Activated CD4-positive, alpha-beta T cell treated with anti-CD3 and anti-CD28 coated beads for 36 hours (primary cell): Measurements from ENCODE around the gene TGFBR1. TPM values are rescaled to one million over a fixed set of nuclear protein-coding genes. Genes with fewer than 3 reads are reported as not detected.

ENCODE experiments used
- ATAC-seq: fragments of 200-7000 bp; cut with Tn5 transposase; one replicate; pipeline ENCODE4 v1.10.0; 2021; ENCODE audit warnings: mild to moderate bottlenecking, moderate library complexity
- CTCF ChIA-PET: fragments of 350-600 bp; sonication (Branson Sonifier 250); formaldehyde crosslinking; loops from one replicate; lab custom pipeline; 2021; ENCODE audit warnings: antibody characterized with exemption; lab: Charles Lee
- POLR2A ChIA-PET: fragments of 350-600 bp; sonication (Branson Sonifier 250); formaldehyde crosslinking; loops from one replicate; lab custom pipeline; 2021; ENCODE audit warnings: antibody characterized with exemption, inconsistent platforms; lab: Charles Lee
- DNase-seq: peaks from one replicate; pipeline ENCODE4 v3.0.0-alpha.2; 2020
- H3K27ac Mint-ChIP-seq: one replicate; pipeline ENCODE4 v1.8.0; 2021; ENCODE audit warnings: mixed read lengths
- H3K27me3 Mint-ChIP-seq: one replicate; pipeline ENCODE4 v1.8.0; 2021; ENCODE audit warnings: mixed read lengths
- H3K36me3 Mint-ChIP-seq: one replicate; pipeline ENCODE4 v1.8.0; 2021; ENCODE audit warnings: low read depth, mixed read lengths
- H3K4me1 Mint-ChIP-seq: one replicate; pipeline ENCODE4 v1.8.0; 2021; ENCODE audit warnings: mixed read lengths
- H3K4me3 Mint-ChIP-seq: one replicate; pipeline ENCODE4 v1.8.0; 2021; ENCODE audit warnings: mild to moderate bottlenecking, moderate library complexity, mixed read lengths
- H3K9me3 Mint-ChIP-seq: one replicate; pipeline ENCODE4 v1.8.0; 2021; ENCODE audit warnings: low read depth, mixed read lengths
- intact Hi-C, 2 experiments: fragments of 100-400 bp; cut with DNase I in 1 of 2; cut with micrococcal nuclease in 1 of 2; formaldehyde crosslinking; loops; one replicate each; pipeline versions ENCODE4 v1.14.2 to v1.15.1; 2022 to 2024; cut with DNase I, micrococcal nuclease
- total RNA-seq, 2 experiments: library from RNA; stranded (reverse); gene quantifications; one replicate each; pipeline ENCODE4 v1.2.3, GENCODE V29; 2021

The TGFBR1 gene
- 10 to 100 TPM; 18.6 to 19.3 TPM for total RNA-seq

DNA sequence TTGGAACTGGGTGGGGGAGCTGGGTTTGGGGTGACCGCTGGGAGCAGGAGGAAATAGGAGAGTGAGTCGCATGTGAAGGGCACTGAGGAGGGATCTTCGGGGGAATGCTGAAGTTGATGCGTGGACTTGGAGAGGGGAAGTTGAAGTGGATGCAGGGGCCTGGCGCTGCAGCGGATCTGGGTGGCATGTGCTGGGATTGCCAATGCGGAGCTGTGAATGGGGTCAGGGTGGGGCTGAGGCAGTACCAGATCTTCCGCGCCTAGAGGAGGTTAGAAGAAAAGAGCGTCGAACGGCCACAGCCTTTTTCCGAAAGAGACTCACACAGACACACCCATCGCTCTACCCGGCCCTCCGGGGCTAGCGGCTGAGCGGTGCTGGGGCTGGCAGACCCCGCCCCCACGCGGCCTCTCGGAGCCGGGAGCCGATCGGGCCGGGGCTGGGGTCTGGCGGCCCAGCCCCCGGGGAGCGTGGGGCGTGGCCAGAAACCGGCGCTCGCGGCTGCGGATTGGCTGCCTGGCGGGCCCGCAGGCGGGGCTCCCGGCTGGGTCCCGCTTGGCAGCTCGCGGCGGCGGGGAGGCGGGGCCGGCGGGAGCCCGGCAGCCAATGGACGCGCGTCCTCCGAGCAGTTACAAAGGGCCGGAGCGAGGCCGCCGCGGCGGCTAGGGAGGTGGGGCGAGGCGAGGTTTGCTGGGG, at the start of gene TGFBR1:
Gene TGFBR1, plus strand, starts transcription at position 655 of the 693 bp plus-strand sequence. CDS start 93 bp downstream, outside the sequence.
- Mint-ChIP-seq H3K36me3 (peaks cover 3% of the 10 kb centered on the region), H3K4me1 (peaks cover 49% of the 10 kb centered on the region), H3K4me3 (peak within 1 kb of the TSS; percentile 79), H3K27me3 (no peaks in the 10 kb centered on the region), H3K27ac (peak within 1 kb of the TSS; percentile 83), H3K9me3 (no peaks in the 10 kb centered on the region)
- ATAC-seq (peak; percentile 89), DNase-seq (peak; percentile 95)
- intact Hi-C loops, result loop anchor here (2.0 to 10.0 kb wide), 8 partner anchors 26 to 1000 kb away; partner anchors contain the start of genes NR4A3 (in 2 of the 2), SEC61B (in 2 of the 2) and TBC1D2 (in 1 of the 2)
- ChIA-PET CTCF (interaction anchor here (0.5 to 4.4 kb wide), 8 partner anchors 9 to 157 kb away, joined by 3 to 24 read pairs (median 5); no protein-coding TSS in a partner anchor), POLR2A (interaction anchor here (0.6 to 2.2 kb wide), 8 partner anchors 9 to 91 kb away, joined by 3 to 11 read pairs (median 4); no protein-coding TSS in a partner anchor)

DNA sequence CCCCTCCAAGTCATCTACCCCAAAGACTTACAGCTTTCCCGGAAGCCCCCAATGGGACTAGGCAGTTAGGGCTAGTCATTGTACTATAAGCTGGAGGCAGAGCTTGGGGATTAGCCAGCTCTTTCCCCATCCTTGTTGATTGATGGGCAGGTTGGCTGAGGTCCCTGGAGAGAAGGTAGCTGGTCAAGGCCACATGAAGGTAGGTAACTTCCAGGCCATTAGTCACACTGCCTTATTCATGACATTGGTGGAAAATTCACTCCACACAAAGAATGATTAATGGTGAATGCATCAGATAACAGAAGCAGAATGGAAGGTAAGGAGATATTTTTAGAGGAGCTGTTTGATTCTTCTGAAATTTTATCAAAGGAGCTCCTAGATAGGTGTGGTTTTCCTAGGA, 49.5 kb upstream of the TGFBR1 start:
- intact Hi-C loops, result loop anchor here in 1 of 2 experiments (5.0 kb wide), 3 partner anchors 197 to 757 kb away; no protein-coding TSS in a partner anchor

DNA sequence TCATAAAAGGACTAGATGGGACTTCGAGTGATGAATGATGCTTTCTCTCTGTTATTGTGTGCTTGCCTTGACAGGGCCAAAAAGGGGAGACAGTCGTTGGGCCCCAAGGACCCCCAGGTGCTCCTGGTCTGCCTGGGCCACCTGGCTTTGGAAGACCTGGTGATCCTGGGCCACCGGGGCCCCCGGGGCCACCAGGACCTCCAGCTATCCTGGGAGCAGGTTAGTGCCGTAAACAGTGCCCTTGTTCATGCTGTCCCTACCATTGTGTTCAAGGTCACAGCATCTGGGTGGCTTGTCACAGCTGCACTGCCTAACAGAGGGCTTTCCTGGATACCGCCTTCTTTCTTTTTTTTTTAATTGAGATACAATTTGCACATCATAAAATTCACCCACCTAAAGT, 48.7 kb upstream of the TGFBR1 start:
- H3K36me3 Mint-ChIP-seq, result no peaks in the 10 kb centered on the region
- ATAC-seq (no peak), DNase-seq (no peak)
- peaks cover 68% of the 10 kb centered on the region for H3K4me1 Mint-ChIP-seq
- H3K27me3 Mint-ChIP-seq, result peaks cover 2% of the 10 kb centered on the region
- H3K9me3 Mint-ChIP-seq, result no peaks in the 10 kb centered on the region
- CTCF ChIA-PET, result interaction anchor here (1.0 to 1.4 kb wide), 5 partner anchors 9 to 58 kb away, joined by 3 to 5 read pairs (median 3); no protein-coding TSS in a partner anchor
- H3K27ac Mint-ChIP-seq, result no peak overlapping the region
- H3K4me3 Mint-ChIP-seq, result no peak overlapping the region
- intact Hi-C loops, result loop anchor here in 1 of 2 experiments (2.0 to 5.0 kb wide), 4 partner anchors 196 to 756 kb away; partner anchors contain the start of gene GALNT12
- POLR2A ChIA-PET, result interaction anchor here (0.6 kb wide), 1 partner anchor 17 kb away, joined by 6 read pairs; no protein-coding TSS in a partner anchor

More for the DNA sequence above, 49.5 kb upstream of the TGFBR1 start:
- no peak for ATAC-seq
- Mint-ChIP-seq H3K9me3 (no peaks in the 10 kb centered on the region), H3K27ac (no peak overlapping the region), H3K27me3 (peaks cover 2% of the 10 kb centered on the region), H3K36me3 (no peaks in the 10 kb centered on the region), H3K4me3 (no peak overlapping the region), H3K4me1 (peaks cover 64% of the 10 kb centered on the region)
- no peak for DNase-seq
- POLR2A ChIA-PET, result interaction anchor here (0.6 kb wide), 1 partner anchor 16 kb away, joined by 6 read pairs; no protein-coding TSS in a partner anchor
- CTCF ChIA-PET, result interaction anchor here (1.0 to 1.4 kb wide), 6 partner anchors 8 to 85 kb away, joined by 3 to 5 read pairs (median 3); no protein-coding TSS in a partner anchor

DNA sequence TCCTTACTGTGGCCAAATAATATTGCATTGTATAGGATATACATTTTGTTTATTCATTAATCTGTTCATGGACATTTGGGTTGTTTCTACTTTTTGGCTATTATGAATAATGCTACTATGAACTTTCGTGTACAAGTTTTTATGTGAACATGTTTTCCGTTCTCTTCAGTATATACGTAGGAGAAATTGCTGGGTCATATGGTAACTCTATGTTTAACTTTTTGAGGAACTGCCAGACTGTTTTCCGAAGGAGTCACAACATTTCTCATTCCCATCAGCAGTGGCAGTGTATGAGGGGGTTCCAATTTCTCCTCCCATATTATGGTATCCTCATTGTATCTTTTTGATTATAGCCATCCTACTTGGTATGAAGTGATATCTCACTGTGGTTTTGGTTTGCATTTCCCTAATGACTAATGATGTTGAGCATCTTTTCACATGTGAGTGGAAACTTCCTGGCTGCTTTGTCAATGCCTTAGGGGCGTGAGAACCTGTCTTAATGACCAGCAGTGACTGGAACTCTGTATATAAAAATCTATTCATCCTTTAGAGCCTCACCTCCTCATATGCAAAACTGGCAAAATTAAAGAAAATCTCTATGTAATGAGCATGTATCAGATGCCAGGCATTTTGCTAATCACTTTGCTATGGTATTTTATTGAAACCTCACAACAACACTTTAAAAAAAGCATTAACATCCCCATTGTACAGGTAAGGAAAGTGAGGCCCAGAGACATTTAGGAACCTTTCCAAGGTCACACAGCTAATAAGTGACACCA, 47.8 kb upstream of the TGFBR1 start:
- H3K27me3 Mint-ChIP-seq, result peaks cover 2% of the 10 kb centered on the region
- ChIA-PET CTCF (interaction anchor here (1.1 kb wide), 1 partner anchor 76 kb away, joined by 3 read pairs; no protein-coding TSS in a partner anchor), POLR2A (no interaction called here)
- H3K27ac Mint-ChIP-seq, result peak overlapping the region; percentile 24
- intact Hi-C loops, result loop anchor here in 1 of 2 experiments (1.0 to 5.0 kb wide), 5 partner anchors 62 to 755 kb away; partner anchors contain the start of gene GALNT12
- peaks cover 68% of the 10 kb centered on the region for H3K4me1 Mint-ChIP-seq
- ATAC-seq (peak; percentile 52), DNase-seq (peak; percentile 55)
- no peaks in the 10 kb centered on the region for H3K9me3 Mint-ChIP-seq
- H3K4me3 Mint-ChIP-seq, result peak overlapping the region; percentile 35
- no peaks in the 10 kb centered on the region for H3K36me3 Mint-ChIP-seq

DNA sequence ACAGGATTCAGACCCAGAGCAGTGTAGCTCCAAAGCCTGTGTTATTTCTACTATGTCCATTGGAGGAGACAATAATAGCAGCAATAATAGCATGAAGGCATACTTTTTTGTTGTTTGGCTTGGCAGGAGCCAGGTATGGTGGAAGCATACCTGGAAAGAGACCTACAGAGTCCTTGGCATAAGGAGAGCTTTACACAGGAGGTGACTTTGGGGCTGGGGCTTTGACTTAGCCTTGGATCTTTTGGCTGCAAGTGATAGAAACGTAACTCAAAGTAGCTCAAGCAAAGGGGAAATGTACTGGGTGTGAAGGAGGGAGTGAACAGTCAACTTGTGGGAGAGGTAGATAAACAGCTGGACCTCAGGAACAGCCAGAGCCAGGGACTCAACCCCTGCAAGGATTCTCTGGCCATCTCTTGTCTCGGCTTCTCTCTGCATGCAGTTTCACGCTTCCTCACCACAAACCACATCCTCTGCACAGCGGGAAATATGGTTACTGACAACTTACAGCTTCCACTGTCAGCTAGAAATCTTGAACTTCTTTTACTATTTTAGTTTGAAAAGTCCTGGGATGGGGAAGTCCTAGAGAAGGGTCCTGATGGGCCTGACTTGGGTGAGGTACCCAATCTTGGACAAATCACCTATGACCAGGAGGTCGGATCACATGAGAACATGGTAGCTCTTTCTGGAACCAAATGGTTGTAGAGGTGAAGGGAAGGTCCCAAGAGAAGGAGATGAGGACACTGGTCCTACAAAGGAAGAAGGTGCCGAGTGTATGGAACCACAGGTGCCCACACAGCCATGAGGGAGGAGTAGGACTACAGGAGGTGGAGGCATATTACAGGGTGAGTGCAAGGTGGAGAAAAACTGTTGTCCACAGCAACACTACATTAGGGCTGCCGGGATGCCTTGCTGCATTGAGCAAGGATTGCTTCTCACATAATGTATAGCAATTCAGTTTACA, 47.0 kb upstream of the TGFBR1 start:
- peak; percentile 59 for ATAC-seq
- intact Hi-C loops, result loop anchor here (1.0 to 5.0 kb wide), 8 partner anchors 19 to 754 kb away; partner anchors contain the start of genes TGFBR1 (in 2 of the 2) and GALNT12 (in 1 of the 2)
- no peaks in the 10 kb centered on the region for H3K9me3 Mint-ChIP-seq

DNA sequence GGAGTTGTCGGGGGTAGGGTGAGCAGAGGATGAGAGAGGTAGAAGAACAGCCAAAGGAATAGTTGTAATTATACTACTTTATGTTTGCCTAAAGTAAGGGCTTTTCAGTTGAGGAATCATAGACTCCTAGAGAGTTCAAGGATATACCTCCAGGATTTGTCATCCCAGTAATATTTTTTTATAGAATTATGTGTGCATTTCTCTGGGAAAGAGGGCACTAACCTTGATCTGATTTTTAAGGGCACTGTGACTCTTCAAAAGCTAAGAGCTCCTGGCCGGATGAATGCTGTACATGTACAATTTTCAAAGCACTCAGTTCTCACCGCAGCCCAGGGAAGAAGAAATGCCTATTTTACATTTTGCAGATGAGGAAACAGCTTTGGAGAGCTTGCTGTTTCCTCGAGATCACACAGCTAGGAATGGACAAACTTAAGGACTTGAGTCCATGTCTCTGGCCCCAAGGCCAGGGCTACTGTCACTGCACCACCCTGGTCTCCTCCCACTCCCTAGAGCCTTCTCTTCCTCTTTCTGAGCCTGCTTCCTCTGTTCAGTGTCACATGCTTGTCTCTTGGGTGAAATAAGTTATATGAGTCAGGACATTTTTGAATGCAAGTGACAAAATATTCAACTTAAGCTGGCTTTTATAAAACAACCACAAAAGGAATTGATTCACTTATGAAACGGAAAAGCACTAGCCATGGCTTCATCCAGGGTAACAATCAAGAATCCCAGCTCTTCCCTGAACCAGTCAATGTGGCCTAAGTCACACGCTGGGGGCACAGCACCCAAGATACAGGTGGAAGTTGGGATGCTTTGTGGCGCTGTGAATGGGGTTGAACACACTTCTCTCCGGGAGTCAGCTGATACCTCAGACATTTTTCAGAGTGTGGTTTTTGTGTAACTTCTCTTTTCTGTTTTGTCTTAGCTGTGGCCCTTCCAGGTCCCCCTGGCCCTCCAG, 45.7 kb upstream of the TGFBR1 start:
- no peaks in the 10 kb centered on the region for H3K9me3 Mint-ChIP-seq
- peaks cover 61% of the 10 kb centered on the region for H3K4me1 Mint-ChIP-seq
- H3K4me3 Mint-ChIP-seq, result no peak overlapping the region
- ChIA-PET CTCF (interaction anchor here (1.0 to 1.3 kb wide), 3 partner anchors 50 to 210 kb away, joined by 3 read pairs; no protein-coding TSS in a partner anchor), POLR2A (interaction anchor here (1.4 kb wide), 1 partner anchor 44 kb away, joined by 6 read pairs; no protein-coding TSS in a partner anchor)
- H3K36me3 Mint-ChIP-seq, result no peaks in the 10 kb centered on the region
- H3K27ac Mint-ChIP-seq, result peak overlapping the region; percentile 67
- H3K27me3 Mint-ChIP-seq, result peaks cover 2% of the 10 kb centered on the region
- peak; percentile 27 for DNase-seq
- ATAC-seq, result peak; percentile 77
- intact Hi-C loops, result loop anchor here (1.0 to 5.0 kb wide), 6 partner anchors 18 to 753 kb away; partner anchors contain the start of gene TGFBR1 (in 2 of the 2)

More for the DNA sequence above, 47.0 kb upstream of the TGFBR1 start:
- Mint-ChIP-seq H3K27ac (peak overlapping the region; percentile 79), H3K4me1 (peaks cover 66% of the 10 kb centered on the region), H3K4me3 (peak overlapping the region; percentile 35), H3K27me3 (peaks cover 2% of the 10 kb centered on the region), H3K36me3 (no peaks in the 10 kb centered on the region)
- DNase-seq, result peak; percentile 89
- ChIA-PET CTCF (interaction anchor here (0.5 to 1.3 kb wide), 10 partner anchors 9 to 251 kb away, joined by 3 to 5 read pairs (median 3); no protein-coding TSS in a partner anchor), POLR2A (interaction anchor here (0.9 kb wide), 1 partner anchor 46 kb away, joined by 3 read pairs; no protein-coding TSS in a partner anchor)

DNA sequence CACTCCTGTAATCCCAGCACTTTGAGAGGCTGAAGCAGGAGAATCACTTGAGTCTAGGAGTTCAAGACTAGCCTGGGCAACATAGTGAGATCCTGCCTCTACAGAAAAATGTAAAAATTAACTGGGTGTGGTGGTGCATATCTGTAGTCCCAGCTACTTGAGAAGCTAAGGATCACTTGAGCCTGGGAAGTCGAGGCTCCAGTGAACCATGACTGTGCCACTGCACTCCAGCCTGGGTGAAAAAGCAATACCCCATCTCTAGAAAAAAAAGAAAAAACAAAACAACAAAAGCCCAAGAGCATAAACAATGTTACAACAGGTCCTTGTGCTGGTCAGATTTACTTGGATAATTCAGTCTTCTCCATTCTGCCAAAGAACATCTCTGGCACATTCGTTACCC, 44.3 kb upstream of the TGFBR1 start:
- DNase-seq (no peak), ATAC-seq (no peak)
- peaks cover 54% of the 10 kb centered on the region for H3K4me1 Mint-ChIP-seq
- intact Hi-C loops, result no loop called here
- no peak overlapping the region for H3K4me3 Mint-ChIP-seq
- POLR2A ChIA-PET, result interaction anchor here (0.6 kb wide), 1 partner anchor 44 kb away, joined by 5 read pairs; the partner anchor contains the start of gene TGFBR1
- H3K9me3 Mint-ChIP-seq, result no peaks in the 10 kb centered on the region
- no peaks in the 10 kb centered on the region for H3K36me3 Mint-ChIP-seq
- H3K27me3 Mint-ChIP-seq, result no peaks in the 10 kb centered on the region
- CTCF ChIA-PET, result interaction anchor here (0.6 kb wide), 1 partner anchor 61 kb away, joined by 3 read pairs; no protein-coding TSS in a partner anchor
- H3K27ac Mint-ChIP-seq, result no peak overlapping the region

DNA sequence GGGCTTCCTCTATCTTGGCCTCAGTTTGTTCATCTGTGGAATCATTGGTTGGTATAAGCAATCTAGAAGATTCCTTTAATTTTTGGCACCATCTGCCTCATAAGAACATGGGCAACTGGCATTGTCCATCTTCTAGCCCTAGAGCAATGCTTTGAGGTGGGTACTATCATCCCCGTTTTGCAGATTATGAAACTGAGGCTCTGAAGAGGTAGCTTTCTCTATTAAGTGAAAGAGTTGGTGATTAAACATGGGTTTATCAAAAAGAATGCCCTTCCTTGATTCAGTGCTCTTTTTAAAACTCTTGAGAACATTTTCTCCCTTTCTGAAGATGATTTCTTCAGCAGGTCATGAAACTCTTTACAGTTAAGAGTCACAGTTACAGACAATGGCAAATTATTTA, 42.4 kb upstream of the TGFBR1 start:
- ChIA-PET CTCF (no interaction called here), POLR2A (no interaction called here)
- DNase-seq (no peak), ATAC-seq (no peak)
- intact Hi-C loops, result no loop called here
- Mint-ChIP-seq H3K36me3 (no peaks in the 10 kb centered on the region), H3K27ac (no peak overlapping the region), H3K9me3 (no peaks in the 10 kb centered on the region), H3K4me3 (no peak overlapping the region), H3K4me1 (peaks cover 37% of the 10 kb centered on the region), H3K27me3 (no peaks in the 10 kb centered on the region)

DNA sequence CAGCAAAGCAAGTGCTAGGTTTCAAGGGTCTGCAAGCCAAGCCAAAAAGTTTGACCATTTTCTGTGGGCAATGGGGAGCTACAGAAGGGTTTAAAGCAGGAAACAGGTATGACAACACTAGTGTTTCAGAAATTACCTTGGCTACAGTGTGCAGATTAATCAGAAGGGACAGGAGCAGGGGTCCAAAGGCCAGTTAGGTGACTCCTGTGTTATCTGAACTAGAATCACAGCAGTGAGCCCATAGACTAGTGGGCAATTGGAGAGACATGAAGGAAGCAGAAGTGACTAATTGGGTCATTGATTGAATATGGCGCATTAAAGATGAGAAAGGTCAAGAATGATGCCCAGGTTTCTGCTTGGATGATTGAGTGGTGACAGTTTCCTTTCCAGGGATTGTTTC, 41.4 kb upstream of the TGFBR1 start:
- no peaks in the 10 kb centered on the region for H3K36me3 Mint-ChIP-seq
- intact Hi-C loops, result no loop called here
- H3K27ac Mint-ChIP-seq, result no peak overlapping the region
- H3K9me3 Mint-ChIP-seq, result no peaks in the 10 kb centered on the region
- POLR2A ChIA-PET, result no interaction called here
- H3K4me1 Mint-ChIP-seq, result peaks cover 29% of the 10 kb centered on the region
- no peaks in the 10 kb centered on the region for H3K27me3 Mint-ChIP-seq
- no peak for ATAC-seq
- no peak overlapping the region for H3K4me3 Mint-ChIP-seq
- CTCF ChIA-PET, result no interaction called here
- DNase-seq, result no peak
